GM18508 (cell line): Measurements from ENCODE around the gene MAP1LC3C.
"Not testable (repeated sequence)": the region's sequence is repeated elsewhere in the genome, so short reads cannot be mapped to it uniquely, and the experiment has no call there.

Experiments used
- ATAC-seq: cut with Tn5 transposase; IDR thresholded peaks from one replicate; pipeline ENCODE4 v1.9.1; 2021; ENCODE audit warnings: moderate number of reproducible peaks; ENCODE audit not compliant: insufficient read depth, unreplicated experiment

The MAP1LC3C gene

DNA sequence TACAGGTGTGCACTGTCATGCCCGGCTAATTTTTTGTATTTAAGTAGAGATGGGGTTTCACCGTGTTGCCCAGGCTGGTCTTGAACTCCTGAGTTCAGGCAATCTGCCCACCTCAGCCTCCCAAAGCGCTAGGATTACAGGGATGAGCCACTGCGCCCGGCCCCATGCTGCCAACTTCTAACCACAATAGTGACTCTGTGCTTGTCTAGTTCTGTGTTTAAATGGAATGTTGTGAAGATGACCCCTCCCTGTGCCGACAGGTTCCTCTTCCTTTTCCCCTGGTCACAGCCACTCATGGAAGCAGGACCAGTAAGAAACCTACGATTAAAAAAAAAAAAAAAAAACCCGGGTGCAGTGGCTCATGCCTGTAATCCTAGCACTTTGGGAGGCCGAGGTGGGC, 4.7 kb downstream of the MAP1LC3C start:
- no peak for ATAC-seq

DNA sequence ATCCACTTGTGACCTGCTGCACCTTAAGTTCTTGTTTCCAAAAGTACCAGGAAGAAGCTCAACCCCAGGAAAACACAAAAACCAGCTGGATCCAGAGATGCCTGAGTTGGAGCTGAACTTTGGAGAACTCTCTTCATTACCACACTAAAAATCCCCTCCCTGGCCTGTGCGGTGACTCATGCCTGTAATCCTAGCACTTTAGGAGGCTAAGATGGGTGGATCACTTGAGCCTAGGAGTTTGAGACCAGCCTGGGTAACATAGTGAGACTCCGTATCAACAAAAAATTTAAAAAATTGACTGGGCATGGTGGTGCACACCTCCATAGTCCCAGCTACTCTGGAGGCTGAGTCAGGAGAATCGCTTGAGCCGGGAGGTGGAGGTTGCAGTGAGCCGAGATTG, 6.2 kb downstream of the MAP1LC3C start:
- no peak for ATAC-seq

DNA sequence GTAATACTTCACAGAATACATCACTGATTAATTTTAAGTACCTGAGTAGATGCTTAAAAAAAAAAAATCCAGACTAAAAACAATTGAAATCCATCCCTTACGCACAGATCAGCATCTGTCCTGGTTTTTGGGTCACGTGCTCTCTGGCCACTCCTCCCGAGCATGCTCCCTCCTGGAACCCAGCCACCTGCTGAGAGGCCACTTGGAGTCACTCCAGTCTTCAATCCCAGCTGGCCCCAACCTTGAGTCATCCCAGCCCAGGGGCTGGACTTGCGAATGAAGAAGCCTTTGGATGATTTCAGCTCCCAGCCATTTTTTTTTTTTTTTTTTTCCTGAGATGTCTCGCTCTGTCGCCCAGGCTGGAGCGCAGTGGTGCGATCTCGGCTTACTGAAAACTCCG, 8.9 kb downstream of the MAP1LC3C start:
- no peak for ATAC-seq

DNA sequence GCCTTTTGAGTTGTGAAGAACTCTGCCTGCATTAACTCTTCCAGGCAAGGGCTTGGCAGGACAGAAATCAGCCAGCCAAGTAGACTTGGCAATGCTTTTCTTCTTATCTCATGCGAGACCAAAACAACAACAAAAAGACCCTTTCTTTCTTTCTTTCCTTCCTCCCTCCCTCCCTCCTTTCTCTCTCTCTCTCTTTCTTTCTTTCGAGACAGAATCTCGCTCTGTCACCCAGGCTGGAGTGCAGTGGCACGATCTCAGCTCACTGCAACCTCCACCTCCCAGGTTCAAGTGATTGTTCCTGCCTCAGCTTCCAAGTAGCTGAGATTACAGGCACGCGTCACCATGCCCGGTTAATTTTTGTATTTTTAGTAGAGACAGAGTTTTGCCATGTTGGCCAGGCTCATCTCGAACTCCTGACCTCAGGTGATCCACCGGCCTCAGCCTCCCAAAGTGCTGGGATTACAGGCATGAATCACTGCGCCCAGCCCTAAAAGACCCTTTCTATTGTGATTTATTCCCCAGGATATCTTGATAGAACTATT, 10.4 kb downstream of the MAP1LC3C start:
- ATAC-seq: not testable (repeated sequence)

DNA sequence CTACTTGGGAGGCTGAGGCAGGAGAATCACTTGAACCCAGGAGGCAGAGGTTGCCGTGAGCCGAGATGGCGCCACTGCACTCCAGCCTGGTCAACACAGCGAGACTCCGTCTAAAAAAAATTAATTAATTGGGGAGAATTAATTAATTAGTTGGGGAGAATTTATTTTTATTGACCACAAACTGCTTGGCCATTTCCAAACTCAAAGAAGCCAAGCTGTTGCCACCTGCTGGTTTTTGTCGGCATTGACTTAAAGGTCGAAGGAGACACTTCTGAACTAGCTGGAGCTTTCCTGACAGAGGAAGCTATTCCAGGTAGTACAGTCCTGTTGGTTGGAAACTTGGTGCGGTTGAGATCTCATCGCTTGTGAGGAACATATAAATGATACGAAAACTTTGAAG, 13.1 kb downstream of the MAP1LC3C start:
- no peak for ATAC-seq

DNA sequence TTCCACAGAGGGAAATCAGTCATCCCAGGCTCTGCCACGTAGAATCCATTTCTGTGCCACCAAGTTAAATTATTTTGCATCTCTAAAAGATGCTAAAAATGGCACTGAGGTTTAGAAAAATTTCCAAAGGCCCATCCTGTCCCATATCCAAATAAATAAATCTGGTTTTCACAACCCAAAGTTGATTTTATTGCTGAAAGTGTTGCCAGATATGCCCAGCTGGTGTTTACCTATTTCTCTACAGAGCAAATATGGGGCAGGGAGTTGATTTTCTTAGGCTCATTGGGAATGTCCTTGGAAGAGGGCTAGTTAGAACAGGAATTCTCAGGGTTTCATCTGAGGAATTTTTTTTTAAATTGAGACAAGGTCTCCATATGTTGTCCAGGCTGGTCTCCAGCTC, 19.0 kb downstream of the MAP1LC3C start:
- no peak for ATAC-seq

DNA sequence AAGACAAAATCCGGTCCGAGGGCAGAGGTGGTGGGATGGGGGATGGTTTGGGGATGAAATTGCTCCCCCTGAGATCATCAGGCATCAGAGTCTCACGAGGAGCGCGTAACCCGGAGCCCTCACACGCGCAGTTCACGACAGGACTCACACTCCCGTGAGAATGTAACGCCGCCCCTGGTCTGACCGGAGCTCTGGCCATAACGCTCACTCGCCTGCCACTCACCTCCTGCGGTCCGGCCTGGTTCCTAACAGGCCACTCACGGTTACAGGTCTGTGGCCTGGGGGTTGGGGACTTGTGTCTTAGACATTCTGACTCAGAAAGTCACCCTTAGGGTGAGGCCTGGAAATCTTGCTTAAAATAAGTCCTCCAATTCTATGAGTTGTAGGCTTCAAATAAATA, 19.8 kb downstream of the MAP1LC3C start:
- no peak for ATAC-seq

DNA sequence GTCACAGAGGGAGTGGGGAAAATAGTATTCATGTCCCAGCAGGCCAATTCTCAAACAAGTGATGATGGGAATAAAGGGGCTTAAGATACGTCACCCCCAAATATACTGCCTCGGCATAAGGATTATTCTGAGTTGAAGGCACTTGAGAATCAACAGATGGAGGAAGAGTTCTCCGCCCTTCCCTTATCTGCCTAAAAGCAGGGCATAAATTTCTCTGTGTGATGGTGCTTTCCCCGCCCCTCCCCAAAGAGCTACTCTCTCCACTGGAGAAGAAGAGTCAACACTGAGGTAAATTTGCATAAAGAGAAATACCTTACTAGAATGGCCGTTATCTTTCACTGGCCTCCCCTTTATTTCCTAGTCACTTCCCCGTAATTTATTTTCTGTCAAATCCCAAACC, 22.7 kb downstream of the MAP1LC3C start:
- no peak for ATAC-seq

DNA sequence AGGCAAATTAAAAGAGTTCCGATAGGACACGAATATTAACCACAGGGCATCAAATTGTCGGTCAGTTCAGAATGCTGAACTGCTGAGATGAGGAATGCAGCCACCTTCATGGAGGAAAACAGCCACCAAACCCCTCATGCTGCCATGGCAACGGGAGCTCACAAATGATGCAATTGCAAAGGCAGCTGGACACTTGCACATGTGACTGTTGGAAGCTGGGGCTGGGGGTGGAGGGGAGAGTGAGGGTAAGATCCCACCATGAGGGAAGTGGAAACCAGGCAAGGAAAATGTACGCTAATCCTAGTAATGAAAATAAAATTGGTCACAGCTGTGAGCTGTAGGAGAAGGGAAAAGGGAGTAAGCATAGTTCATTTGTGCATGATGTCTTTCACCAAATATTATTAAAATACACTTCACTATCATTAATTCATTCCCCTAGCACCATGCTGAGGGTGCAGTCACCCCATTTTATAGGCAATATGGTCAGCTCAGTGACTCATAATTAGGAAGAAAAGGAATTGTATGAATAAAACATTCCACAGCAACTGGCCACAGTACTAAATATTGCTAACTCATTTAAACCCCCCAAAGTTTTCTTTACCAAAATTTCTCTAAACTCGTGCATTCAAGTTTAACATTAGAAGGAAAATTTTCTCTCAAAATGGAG, 26.1 kb downstream of the MAP1LC3C start:
- no peak for ATAC-seq

DNA sequence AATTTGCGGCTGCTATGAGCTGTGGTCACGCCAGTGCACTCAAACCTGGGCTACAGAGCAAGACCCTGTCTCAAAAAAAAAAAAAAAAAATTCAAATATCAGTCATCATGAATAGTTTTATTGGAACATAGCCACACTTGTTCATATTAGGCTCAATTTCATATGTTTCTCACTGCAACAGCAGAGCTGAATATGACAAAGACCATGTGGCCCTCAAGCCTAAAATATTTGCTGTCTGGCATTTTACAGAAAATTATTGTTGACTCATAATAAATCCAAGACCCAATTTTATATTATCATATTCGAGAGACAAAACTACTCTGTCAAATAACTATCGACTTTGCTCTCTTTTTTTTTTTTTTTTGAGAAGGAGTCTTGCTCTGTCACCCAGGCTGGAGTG, 30.3 kb downstream of the MAP1LC3C start:
- no peak for ATAC-seq

DNA sequence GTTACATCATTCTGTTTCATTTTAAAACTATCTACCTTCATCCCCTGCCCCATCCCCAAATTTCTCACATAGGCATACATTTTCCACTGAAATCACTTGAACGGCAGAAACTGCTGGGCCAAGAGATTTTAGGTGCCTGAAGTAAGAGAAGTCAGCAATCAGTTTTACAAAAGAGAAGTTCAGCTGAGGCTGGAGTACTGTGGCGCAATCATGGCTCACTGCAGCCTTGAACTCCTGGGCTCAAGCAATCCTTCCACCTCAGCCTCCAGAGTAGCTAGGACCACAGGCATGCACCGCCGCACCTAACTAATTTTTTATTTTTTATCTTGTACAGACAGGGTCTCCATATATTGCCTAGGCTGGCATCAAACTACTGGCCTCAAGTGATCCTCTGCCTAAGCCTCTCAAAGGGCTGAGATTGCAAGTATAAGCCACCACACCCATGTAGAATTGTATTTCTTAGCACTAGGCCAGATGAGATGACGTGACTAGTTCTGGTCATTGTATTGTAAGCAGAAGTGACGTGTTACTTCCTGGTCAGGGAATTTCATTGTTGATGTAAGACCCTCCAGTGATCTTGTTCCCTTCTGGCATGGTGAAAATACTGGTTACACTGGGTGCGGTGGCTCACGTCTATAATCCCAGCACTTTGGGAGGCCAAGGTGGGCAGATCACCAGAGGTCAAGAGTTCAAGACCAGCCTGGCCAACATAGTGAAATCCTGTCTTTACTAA, 34.2 kb downstream of the MAP1LC3C start:
- no peak for ATAC-seq

DNA sequence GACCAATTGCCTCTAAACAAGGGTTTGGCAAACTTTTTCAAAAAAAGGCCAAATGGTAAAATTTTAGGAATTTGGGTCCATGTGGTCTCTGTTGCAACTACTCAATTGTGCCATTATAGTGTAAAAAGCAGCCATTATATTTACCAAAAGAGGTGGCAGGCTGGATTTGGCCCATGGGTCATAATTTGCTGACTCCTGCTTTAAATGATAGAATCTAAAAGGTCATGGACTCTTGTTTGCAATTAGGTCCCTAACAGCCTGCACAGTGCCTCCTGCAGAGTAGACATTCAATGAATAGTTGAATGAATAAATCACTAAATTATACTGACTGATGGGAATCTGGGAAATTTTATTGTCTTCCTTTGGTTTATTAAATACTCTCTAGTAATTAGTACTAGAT, 35.2 kb downstream of the MAP1LC3C start:
- no peak for ATAC-seq

DNA sequence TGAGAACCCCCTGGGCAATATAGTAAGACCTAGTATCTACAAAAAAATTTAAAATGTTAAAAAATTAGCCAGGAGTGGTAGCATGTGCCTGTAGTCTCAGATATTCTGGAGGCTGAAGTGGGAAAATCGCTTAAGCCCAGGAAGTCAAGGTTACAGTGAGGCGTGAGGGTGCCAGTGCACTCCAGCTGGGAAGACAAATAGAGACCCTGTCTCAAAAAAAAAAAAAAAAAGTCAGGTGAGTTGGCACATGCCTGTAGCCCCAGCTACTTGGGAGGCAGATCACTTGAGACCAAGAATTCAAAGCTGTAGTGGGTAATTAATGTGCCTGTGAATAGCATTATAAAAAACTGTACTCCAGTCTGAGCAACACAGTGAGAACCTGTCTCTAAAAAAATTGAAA, 36.7 kb downstream of the MAP1LC3C start:
- no peak for ATAC-seq

DNA sequence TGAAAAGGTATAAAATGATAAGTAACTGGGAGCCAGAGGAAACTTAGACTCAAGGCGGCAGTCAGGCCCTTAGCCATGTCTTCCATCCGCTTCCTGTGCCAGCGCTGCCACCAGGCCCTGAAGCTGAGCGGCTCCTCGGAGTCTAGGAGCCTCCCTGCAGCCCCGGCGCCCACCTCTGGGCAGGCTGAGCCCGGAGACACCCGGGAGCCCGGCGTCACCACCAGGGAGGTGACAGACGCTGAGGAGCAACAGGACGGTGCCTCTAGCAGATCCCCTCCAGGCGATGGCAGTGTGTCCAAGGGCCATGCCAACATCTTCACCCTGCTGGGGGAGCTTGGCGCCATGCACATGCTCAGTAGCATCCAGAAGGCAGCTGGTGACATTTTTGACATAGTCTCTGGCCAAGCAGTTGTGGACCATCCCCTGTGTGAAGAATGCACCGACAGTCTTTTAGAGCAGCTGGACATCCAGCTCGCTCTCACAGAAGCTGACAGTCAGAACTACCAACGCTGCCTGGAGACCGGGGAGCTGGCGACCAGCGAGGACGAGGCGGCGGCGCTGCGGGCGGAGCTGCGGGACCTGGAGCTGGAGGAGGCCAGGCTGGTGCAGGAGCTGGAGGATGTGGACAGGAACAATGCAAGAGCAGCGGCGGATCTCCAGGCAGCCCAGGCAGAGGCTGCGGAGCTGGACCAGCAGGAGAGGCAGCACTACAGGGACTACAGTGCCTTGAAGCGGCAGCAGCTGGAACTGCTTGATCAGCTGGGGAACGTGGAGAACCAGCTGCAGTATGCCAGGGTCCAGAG, 41.0 kb downstream of the MAP1LC3C start, which contains the start of gene BECN2:
Gene BECN2, plus strand, starts transcription at position 76 of the 803 bp plus-strand sequence. Its CDS starts 0 bp downstream, at position 76.
- no peak for ATAC-seq

DNA sequence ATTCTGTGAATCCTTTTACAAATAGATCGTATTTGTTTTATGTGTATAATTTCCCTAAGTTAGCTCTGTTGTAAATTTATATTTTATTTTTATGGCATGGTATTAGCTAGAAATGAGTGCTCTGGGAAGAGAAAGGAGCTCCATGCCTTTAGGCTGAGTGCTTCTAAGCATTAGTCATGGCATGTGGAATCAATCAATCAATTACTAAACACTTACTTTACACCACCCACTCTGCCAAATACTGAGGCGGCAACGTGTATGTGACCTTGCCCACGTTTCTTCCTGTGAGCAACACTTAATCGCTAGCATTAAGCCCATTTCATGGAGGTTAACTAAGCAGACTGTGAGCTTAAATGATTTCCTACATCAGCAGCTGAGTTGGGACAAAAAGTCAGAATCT, 48.5 kb downstream of the MAP1LC3C start:
- no peak for ATAC-seq

DNA sequence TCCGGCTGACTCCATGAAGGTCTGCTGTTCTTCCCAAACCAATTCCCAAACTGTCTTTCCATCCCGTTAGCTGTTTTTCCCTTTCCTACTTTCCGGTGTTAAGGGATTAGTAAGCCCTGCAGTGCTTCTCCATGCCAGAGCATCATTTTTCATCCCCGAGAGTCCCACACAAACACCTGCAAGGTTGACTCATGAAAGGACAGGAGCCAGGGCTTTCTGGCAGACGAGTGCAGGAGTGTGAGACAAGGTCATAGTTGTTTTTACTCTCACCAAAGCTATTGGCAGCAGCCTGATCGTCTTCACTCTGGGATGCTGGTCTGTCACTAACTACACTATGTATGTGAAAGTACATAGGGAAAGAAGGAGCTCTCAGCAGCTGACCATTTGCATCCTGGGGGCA, 51.5 kb downstream of the MAP1LC3C start:
- no peak for ATAC-seq
